NCI-H1105 treated with DMSO at 0.1 percent for 48 hours (cell line): Measurements from ENCODE around the gene PDX1.

Source experiments
- DNase-seq: peaks from one replicate; lab custom pipeline; 2025; lab: John Stamatoyannopoulos, UW

The PDX1 gene

DNA sequence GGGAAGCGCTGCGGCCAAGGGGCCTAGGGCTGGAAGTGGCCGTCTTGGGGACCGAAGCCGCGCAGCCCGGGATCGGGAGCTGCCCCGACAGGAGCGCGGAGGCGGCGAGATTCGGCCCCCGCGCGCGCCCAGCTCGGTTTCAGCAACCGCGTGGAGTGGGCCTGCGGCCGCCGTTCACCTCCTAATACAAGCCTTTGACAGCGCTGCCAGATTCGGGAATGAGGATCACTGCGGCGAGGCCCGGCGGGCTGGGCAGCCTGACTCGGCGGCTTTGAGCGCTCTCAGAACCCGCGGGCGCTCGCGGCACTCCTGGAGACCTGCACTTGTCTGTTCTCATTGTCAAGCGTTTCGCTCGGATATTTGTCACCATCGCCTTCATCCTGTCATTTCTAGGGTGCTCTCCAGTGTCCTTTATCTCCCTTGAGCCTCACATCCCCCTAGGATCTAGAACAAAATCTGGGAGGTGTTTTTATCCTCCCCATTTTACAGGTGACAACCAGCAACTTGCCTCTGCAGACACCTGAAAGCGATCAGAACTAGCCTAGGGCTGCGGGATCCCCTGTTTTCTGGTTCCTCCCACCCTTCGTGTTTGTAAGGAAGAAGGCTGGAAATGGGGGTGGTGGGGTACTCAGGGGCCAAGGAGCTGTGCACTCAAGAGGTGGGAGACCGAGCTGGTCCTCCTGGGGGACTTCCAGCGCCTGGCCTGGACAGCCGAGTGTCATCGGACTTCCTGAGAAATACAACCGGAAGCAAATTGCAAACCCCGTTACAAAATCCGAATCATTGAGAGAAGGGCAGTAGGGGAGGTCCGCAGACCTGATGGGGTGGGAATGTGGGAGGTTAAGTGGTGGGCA, 50.8 kb downstream of the PDX1 start:
- no peak for DNase-seq

DNA sequence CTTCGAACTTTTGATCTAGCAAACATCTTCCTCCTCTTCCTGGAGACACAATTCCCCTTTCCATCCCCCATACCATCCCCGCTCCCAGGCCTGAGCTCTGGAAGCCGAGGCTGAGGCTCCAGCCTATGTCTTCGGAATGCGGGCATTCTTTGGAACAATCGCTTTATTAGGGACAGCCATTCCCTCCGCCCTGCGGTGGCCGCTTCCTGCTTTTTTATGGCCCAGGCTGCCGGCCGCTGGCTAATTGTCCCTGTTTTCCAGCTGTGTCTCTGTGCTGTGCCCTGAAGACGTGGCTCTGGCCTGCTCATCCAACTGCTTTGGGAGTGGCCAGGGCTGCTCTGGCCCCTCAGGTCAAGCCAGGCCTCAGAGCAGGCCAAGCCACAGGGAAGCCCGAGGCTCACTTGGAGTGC, 51.4 kb downstream of the PDX1 start:
- no peak for DNase-seq

DNA sequence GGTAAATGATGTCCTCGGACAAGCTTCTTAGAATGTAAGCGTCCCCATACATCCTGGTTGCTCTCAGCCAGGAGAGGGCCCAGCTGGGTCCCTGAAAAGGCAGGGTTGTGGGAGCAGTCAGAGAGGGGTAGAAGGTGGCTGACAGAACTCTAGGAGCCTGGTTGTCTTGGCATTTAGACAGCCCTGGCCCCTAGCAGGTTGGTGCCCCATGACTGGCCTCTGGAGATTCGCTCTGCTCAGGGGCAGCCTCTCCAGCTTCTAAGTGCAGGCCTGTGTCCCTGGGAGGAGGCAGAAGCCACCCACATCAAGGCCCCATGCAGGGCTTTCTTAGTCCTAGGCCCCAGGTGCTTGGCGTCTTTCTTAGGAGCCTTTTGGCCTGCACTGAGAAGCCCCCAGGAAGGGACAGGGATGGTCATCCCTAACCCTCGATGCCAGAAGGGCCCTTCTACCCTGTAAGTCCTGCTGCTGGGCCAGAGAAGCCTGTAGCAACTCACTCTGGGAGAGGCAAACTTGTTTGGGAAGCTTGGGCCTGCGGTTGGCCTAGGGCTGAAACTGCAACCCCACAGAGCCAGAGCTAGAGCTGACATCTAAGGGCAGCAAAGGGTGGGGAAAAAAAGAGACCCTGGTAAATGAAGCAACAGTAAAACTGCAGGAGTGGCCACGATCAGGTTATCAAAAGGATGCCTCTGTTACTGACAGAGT, 52.1 kb downstream of the PDX1 start:
- no peak for DNase-seq

DNA sequence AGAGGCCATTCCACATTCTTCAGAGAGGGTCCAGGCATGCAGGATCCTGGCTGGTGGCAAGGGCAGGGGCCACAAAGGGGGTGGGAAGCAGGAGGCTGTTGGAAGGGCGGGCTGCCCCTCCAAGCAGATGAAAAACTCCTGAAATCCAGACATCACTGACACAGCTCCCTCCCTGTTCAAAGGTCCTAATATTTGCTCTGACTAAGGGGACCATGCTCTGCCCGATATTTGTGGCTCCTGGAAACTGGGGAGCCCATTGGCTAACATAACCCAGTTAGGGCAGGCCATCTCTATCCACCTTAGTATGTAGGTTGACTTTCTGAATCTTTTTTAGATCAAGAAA, 52.6 kb downstream of the PDX1 start:
- no peak for DNase-seq

- no peak for DNase-seq
Observed at GRCh38 chr13:27973291-27973690, 53.5 kb downstream of the PDX1 start.

- no peak for DNase-seq
Observed at GRCh38 chr13:27973961-27974662, 54.3 kb downstream of the PDX1 start.
